Fibroblast of peridontal ligament (primary cell): ENCODE data around the gene VWC2L.
A peak's percentile ranks its signal among the peaks of the same experiment; 100 is the strongest.

Source experiments
- DNase-seq: peaks from one replicate; pipeline ENCODE4 v3.0.0-alpha.2; 2010; ENCODE audit errors: extremely low read depth

Gene VWC2L

GRCh38 chr2:214410918-214411554 is at the start of gene VWC2L:
VWC2L (plus strand) TSS chr2:214411054; CDS start chr2:214414194, 3,140 bp downstream.
- DNase-seq: peak; percentile 86

- no peak for DNase-seq
These were observed 49.7 kb upstream of the VWC2L start for GRCh38 chr2:214361116-214361515.

- no peak for DNase-seq
These were observed 45.3 kb upstream of the VWC2L start for GRCh38 chr2:214365549-214365948.

GRCh38 chr2:214367171-214367570 is 43.7 kb upstream of the VWC2L start:
- DNase-seq: no peak

- DNase-seq: no peak
These were observed 34.1 kb upstream of the VWC2L start for GRCh38 chr2:214376618-214377285.

- peak; percentile 44 for DNase-seq
These were observed 33.6 kb upstream of the VWC2L start for GRCh38 chr2:214377286-214377624.

GRCh38 chr2:214378455-214379103 is 32.3 kb upstream of the VWC2L start:
- DNase-seq: no peak

GRCh38 chr2:214379227-214379626 is 31.6 kb upstream of the VWC2L start:
- peak; percentile 13 for DNase-seq

- no peak for DNase-seq
These were observed 30.2 kb upstream of the VWC2L start for GRCh38 chr2:214380681-214381080.

- no peak for DNase-seq
These were observed 28.6 kb upstream of the VWC2L start for GRCh38 chr2:214382229-214382628.

- DNase-seq: no peak
These were observed 24.1 kb upstream of the VWC2L start for GRCh38 chr2:214386720-214387119.

GRCh38 chr2:214389334-214389733 is 21.5 kb upstream of the VWC2L start:
- no peak for DNase-seq

GRCh38 chr2:214393796-214394195 is 17.1 kb upstream of the VWC2L start:
- peak; percentile 67 for DNase-seq

GRCh38 chr2:214395040-214395439 is 15.8 kb upstream of the VWC2L start:
- DNase-seq: peak; percentile 16

GRCh38 chr2:214401580-214401979 is 9.3 kb upstream of the VWC2L start:
- DNase-seq: peak; percentile 31

GRCh38 chr2:214410128-214410775 is 602 bp upstream of the VWC2L start:
- peak; percentile 24 for DNase-seq

GRCh38 chr2:214412679-214413078 is 1.8 kb downstream of the VWC2L start:
- DNase-seq: no peak

- no peak for DNase-seq
These were observed 25.6 kb downstream of the VWC2L start for GRCh38 chr2:214436470-214436869.

- DNase-seq: no peak
These were observed 39.5 kb downstream of the VWC2L start for GRCh38 chr2:214450118-214450894.

GRCh38 chr2:214451516-214452275 is 40.8 kb downstream of the VWC2L start:
- no peak for DNase-seq
